ENCODE results near the gene SLCO6A1.

Gene SLCO6A1

GRCh38 chr5:102450313-102450990, 48.3 kb downstream of the SLCO6A1 start:
- WGBS (ENCODE audit: extremely low coverage, insufficient coverage, insufficient read length): no CpG with 5 or more reads among the region's 5 CpGs
- H3K36me3 ChIP-seq (ENCODE audit: control insufficient read depth in 1 of 2, insufficient read depth in 2 of 2, low read length in 2 of 2): no peaks in the 10 kb centered on the region
- H2BK12ac ChIP-seq (ENCODE audit: low read length): no peak overlapping the region
- no peak overlapping the region for H2AFZ ChIP-seq (ENCODE audit: insufficient read depth, low read length, poor library complexity)
- H3K27ac ChIP-seq (ENCODE audit: low read depth, low read length): no peak overlapping the region
- no peak overlapping the region for H4K12ac ChIP-seq (ENCODE audit: low read depth, low read length)
- H3K79me1 ChIP-seq (ENCODE audit: low read length): no peaks in the 10 kb centered on the region
- no peak overlapping the region for H4K91ac ChIP-seq (ENCODE audit: low read depth, low read length)
- no peak overlapping the region for H3K14ac ChIP-seq (ENCODE audit: low read length)
- no peak overlapping the region for H3K18ac ChIP-seq (ENCODE audit: low read length)
- H3K4me1 ChIP-seq (ENCODE audit: control insufficient read depth in 1 of 2, insufficient read depth in 2 of 2, low read length in 2 of 2): no peaks in the 10 kb centered on the region
- H3K9ac ChIP-seq (ENCODE audit: low read length): no peak overlapping the region
- H3K79me2 ChIP-seq (ENCODE audit: control insufficient read depth, insufficient read depth, low read length, poor library complexity): no peaks in the 10 kb centered on the region
- no peak overlapping the region for H2AK5ac ChIP-seq (ENCODE audit: low read length)
- H3K9me3 ChIP-seq (ENCODE audit: insufficient read depth, low read depth, low read length): no peaks in the 10 kb centered on the region
- no peaks in the 10 kb centered on the region for H3K27me3 ChIP-seq (ENCODE audit: insufficient read depth, low read length)
- no peak overlapping the region for H3K4me2 ChIP-seq (ENCODE audit: low read length)
- H3K23ac ChIP-seq (ENCODE audit: low read length): no peak overlapping the region
- H2BK120ac ChIP-seq (ENCODE audit: insufficient read depth, low read length, poor library complexity): no peak overlapping the region
- no peak overlapping the region for H2BK5ac ChIP-seq (ENCODE audit: low read depth, low read length, poor library complexity)
- no peak overlapping the region for H4K8ac ChIP-seq (ENCODE audit: low read depth, low read length)
- H3K4ac ChIP-seq (ENCODE audit: low read depth, low read length): no peak overlapping the region
- no peak overlapping the region for H3K4me3 ChIP-seq (ENCODE audit: low read depth, low read length)
- DNase-seq: peak in 1 of 2 donors; percentile 3

DNA sequence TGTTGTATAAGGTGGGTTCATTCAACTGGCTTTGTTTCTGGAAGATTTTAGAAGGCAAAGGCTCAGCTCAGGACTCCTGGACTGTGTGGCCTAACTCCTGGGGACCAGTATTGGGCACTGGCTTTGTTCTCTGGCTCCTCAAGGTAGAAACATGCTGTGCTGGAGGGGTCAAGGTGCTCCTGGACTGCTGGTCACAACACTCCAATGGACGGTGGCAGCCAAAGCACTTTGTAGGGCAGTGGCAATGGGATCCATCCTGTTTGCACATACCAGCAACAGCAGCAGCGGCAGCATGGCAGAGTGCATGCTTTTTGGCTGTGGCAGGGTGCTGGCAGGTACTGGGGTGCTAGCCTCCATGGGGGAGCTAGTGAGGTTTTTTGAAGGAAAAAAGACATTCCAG, 65.3 kb downstream of the SLCO6A1 start:
- H2BK5ac ChIP-seq (ENCODE audit: low read depth, low read length, poor library complexity): no peak overlapping the region
- no peaks in the 10 kb centered on the region for H3K27me3 ChIP-seq (ENCODE audit: insufficient read depth, low read length)
- no peaks in the 10 kb centered on the region for H3K4me1 ChIP-seq (ENCODE audit: control insufficient read depth in 1 of 2, insufficient read depth in 2 of 2, low read length in 2 of 2)
- no CpG with 5 or more reads among the region's 2 CpGs for WGBS (ENCODE audit: extremely low coverage, insufficient coverage, insufficient read length)
- H3K4ac ChIP-seq (ENCODE audit: low read depth, low read length): no peak overlapping the region
- H3K36me3 ChIP-seq (ENCODE audit: control insufficient read depth in 1 of 2, insufficient read depth in 2 of 2, low read length in 2 of 2): no peaks in the 10 kb centered on the region
- no peaks in the 10 kb centered on the region for H3K9me3 ChIP-seq (ENCODE audit: insufficient read depth, low read depth, low read length)
- H3K79me1 ChIP-seq (ENCODE audit: low read length): no peaks in the 10 kb centered on the region
- no peak overlapping the region for H2AK5ac ChIP-seq (ENCODE audit: low read length)
- H3K27ac ChIP-seq (ENCODE audit: low read depth, low read length): no peak overlapping the region
- H3K23ac ChIP-seq (ENCODE audit: low read length): no peak overlapping the region
- H2BK12ac ChIP-seq (ENCODE audit: low read length): no peak overlapping the region
- no peak overlapping the region for H3K4me3 ChIP-seq (ENCODE audit: low read depth, low read length)
- H4K91ac ChIP-seq (ENCODE audit: low read depth, low read length): no peak overlapping the region
- H3K79me2 ChIP-seq (ENCODE audit: control insufficient read depth, insufficient read depth, low read length, poor library complexity): no peaks in the 10 kb centered on the region
- no peak overlapping the region for H3K9ac ChIP-seq (ENCODE audit: low read length)
- no peak overlapping the region for H2BK120ac ChIP-seq (ENCODE audit: insufficient read depth, low read length, poor library complexity)
- H3K14ac ChIP-seq (ENCODE audit: low read length): no peak overlapping the region
- H2AFZ ChIP-seq (ENCODE audit: insufficient read depth, low read length, poor library complexity): no peak overlapping the region
- DNase-seq: no peak
- no peak overlapping the region for H4K12ac ChIP-seq (ENCODE audit: low read depth, low read length)
- no peak overlapping the region for H3K4me2 ChIP-seq (ENCODE audit: low read length)
- no peak overlapping the region for H4K8ac ChIP-seq (ENCODE audit: low read depth, low read length)
- H3K18ac ChIP-seq (ENCODE audit: low read length): no peak overlapping the region

DNA sequence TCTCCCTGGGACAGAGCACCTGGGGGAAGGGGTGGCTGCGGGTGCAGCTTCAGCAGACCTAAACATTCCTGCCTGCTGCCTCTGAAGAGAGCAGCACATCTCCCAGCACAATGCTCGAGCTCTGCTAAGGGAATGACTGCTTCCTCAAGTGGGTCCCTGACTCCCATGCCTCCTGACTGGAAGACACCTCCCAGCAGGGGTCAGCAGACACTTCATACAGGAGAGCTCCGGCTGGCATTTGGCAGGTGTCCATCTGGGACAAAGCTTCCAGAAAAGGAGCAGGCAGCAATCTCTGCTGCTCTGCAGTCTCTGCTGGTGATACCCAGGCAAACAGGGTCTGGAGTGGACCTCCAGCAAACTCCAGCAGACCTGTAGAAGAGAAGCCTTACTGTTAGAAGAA, 77.2 kb downstream of the SLCO6A1 start:
- no peaks in the 10 kb centered on the region for H3K36me3 ChIP-seq (ENCODE audit: control insufficient read depth in 1 of 2, insufficient read depth in 2 of 2, low read length in 2 of 2)
- no peak overlapping the region for H3K23ac ChIP-seq (ENCODE audit: low read length)
- no peak overlapping the region for H3K4me3 ChIP-seq (ENCODE audit: low read depth, low read length)
- H3K4me1 ChIP-seq (ENCODE audit: control insufficient read depth in 1 of 2, insufficient read depth in 2 of 2, low read length in 2 of 2): no peaks in the 10 kb centered on the region
- peak in 1 of 2 donors; percentile 7 for DNase-seq
- H2BK12ac ChIP-seq (ENCODE audit: low read length): no peak overlapping the region
- no peak overlapping the region for H2AK5ac ChIP-seq (ENCODE audit: low read length)
- no CpG with 5 or more reads among the region's 3 CpGs for WGBS (ENCODE audit: extremely low coverage, insufficient coverage, insufficient read length)
- H3K79me2 ChIP-seq (ENCODE audit: control insufficient read depth, insufficient read depth, low read length, poor library complexity): no peaks in the 10 kb centered on the region
- no peak overlapping the region for H3K27ac ChIP-seq (ENCODE audit: low read depth, low read length)
- no peak overlapping the region for H4K12ac ChIP-seq (ENCODE audit: low read depth, low read length)
- H3K27me3 ChIP-seq (ENCODE audit: insufficient read depth, low read length): no peaks in the 10 kb centered on the region
- no peak overlapping the region for H2BK120ac ChIP-seq (ENCODE audit: insufficient read depth, low read length, poor library complexity)
- H3K4ac ChIP-seq (ENCODE audit: low read depth, low read length): no peak overlapping the region
- no peak overlapping the region for H3K18ac ChIP-seq (ENCODE audit: low read length)
- H3K14ac ChIP-seq (ENCODE audit: low read length): no peak overlapping the region
- H3K4me2 ChIP-seq (ENCODE audit: low read length): no peak overlapping the region
- no peaks in the 10 kb centered on the region for H3K79me1 ChIP-seq (ENCODE audit: low read length)
- no peaks in the 10 kb centered on the region for H3K9me3 ChIP-seq (ENCODE audit: insufficient read depth, low read depth, low read length)
- no peak overlapping the region for H4K91ac ChIP-seq (ENCODE audit: low read depth, low read length)
- no peak overlapping the region for H2BK5ac ChIP-seq (ENCODE audit: low read depth, low read length, poor library complexity)
- no peak overlapping the region for H4K8ac ChIP-seq (ENCODE audit: low read depth, low read length)
- no peak overlapping the region for H2AFZ ChIP-seq (ENCODE audit: insufficient read depth, low read length, poor library complexity)
- no peak overlapping the region for H3K9ac ChIP-seq (ENCODE audit: low read length)

- no peak overlapping the region for H3K14ac ChIP-seq (ENCODE audit: low read length)
- DNase-seq: no peak
- H2BK120ac ChIP-seq (ENCODE audit: insufficient read depth, low read length, poor library complexity): no peak overlapping the region
- H3K36me3 ChIP-seq (ENCODE audit: control insufficient read depth in 1 of 2, insufficient read depth in 2 of 2, low read length in 2 of 2): no peaks in the 10 kb centered on the region
- H4K91ac ChIP-seq (ENCODE audit: low read depth, low read length): no peak overlapping the region
- H2BK5ac ChIP-seq (ENCODE audit: low read depth, low read length, poor library complexity): no peak overlapping the region
- WGBS (ENCODE audit: extremely low coverage, insufficient coverage, insufficient read length): no CpG with 5 or more reads among the region's 1 CpG
- no peaks in the 10 kb centered on the region for H3K79me2 ChIP-seq (ENCODE audit: control insufficient read depth, insufficient read depth, low read length, poor library complexity)
- H3K18ac ChIP-seq (ENCODE audit: low read length): no peak overlapping the region
- H3K27ac ChIP-seq (ENCODE audit: low read depth, low read length): no peak overlapping the region
- H3K9ac ChIP-seq (ENCODE audit: low read length): no peak overlapping the region
- no peak overlapping the region for H3K4ac ChIP-seq (ENCODE audit: low read depth, low read length)
- no peaks in the 10 kb centered on the region for H3K27me3 ChIP-seq (ENCODE audit: insufficient read depth, low read length)
- no peak overlapping the region for H3K4me2 ChIP-seq (ENCODE audit: low read length)
- H4K8ac ChIP-seq (ENCODE audit: low read depth, low read length): no peak overlapping the region
- H2AFZ ChIP-seq (ENCODE audit: insufficient read depth, low read length, poor library complexity): no peak overlapping the region
- no peak overlapping the region for H3K4me3 ChIP-seq (ENCODE audit: low read depth, low read length)
- H4K12ac ChIP-seq (ENCODE audit: low read depth, low read length): no peak overlapping the region
- no peaks in the 10 kb centered on the region for H3K79me1 ChIP-seq (ENCODE audit: low read length)
- H3K9me3 ChIP-seq (ENCODE audit: insufficient read depth, low read depth, low read length): no peaks in the 10 kb centered on the region
- no peak overlapping the region for H3K23ac ChIP-seq (ENCODE audit: low read length)
- no peak overlapping the region for H2BK12ac ChIP-seq (ENCODE audit: low read length)
- H3K4me1 ChIP-seq (ENCODE audit: control insufficient read depth in 1 of 2, insufficient read depth in 2 of 2, low read length in 2 of 2): no peaks in the 10 kb centered on the region
- no peak overlapping the region for H2AK5ac ChIP-seq (ENCODE audit: low read length)
Observed at GRCh38 chr5:102418531-102418930, 80.3 kb downstream of the SLCO6A1 start.
